WTC11 (cell line): Measurements from ENCODE around the gene SLC31A1. TPM values are rescaled to one million over a fixed set of nuclear protein-coding genes. Genes with fewer than 3 reads are reported as not detected.

Source experiments
- ATAC-seq: fragments of 200-7000 bp; cut with Tn5 transposase; 2 replicates; pipeline ENCODE4 v1.10.0; 2021; ENCODE audit warnings: mild to moderate bottlenecking, moderate library complexity
- CTCF ChIA-PET: fragments of 300-600 bp; sonication (Branson Sonifier 250); formaldehyde crosslinking; loops from one replicate; lab custom pipeline; 2021; ENCODE audit warnings: antibody characterized with exemption; lab: Charles Lee
- POLR2A ChIA-PET: fragments of 350-600 bp; sonication (Branson Sonifier 250); formaldehyde crosslinking; loops from one replicate; lab custom pipeline; 2021; ENCODE audit warnings: antibody characterized with exemption; lab: Charles Lee
- DNase-seq: peaks from one replicate; pipeline ENCODE4 v3.0.0; 2021; ENCODE audit warnings: low spot score
- H3K27ac Mint-ChIP-seq: 2 replicates; pipeline ENCODE4 v1.8.0; 2021; ENCODE audit warnings: mixed read lengths
- H3K27me3 Mint-ChIP-seq: 2 replicates; pipeline ENCODE4 v1.8.0; 2021; ENCODE audit warnings: low read depth, mild to moderate bottlenecking, moderate library complexity, mixed read lengths
- H3K36me3 Mint-ChIP-seq: 2 replicates; pipeline ENCODE4 v1.8.0; 2021; ENCODE audit warnings: mixed read lengths
- H3K4me1 Mint-ChIP-seq: 2 replicates; pipeline ENCODE4 v1.8.0; 2022; ENCODE audit warnings: mixed read lengths
- H3K4me3 Mint-ChIP-seq: 2 replicates; pipeline ENCODE4 v1.8.0; 2021; ENCODE audit warnings: mild to moderate bottlenecking, moderate library complexity, mixed read lengths
- H3K9me3 Mint-ChIP-seq: 2 replicates; pipeline ENCODE4 v1.8.0; 2021; ENCODE audit warnings: mixed read lengths
- CBFB ChIP-seq: sonication (generic); formaldehyde crosslinking; IDR thresholded peaks from 2 replicates; pipeline ENCODE4 v1.8.1; 2022; ENCODE audit warnings: mild to moderate bottlenecking, low read depth, missing genetic modification reagents
- ELF4 ChIP-seq: sonication (generic); formaldehyde crosslinking; IDR thresholded peaks from 2 replicates; pipeline ENCODE4 v1.8.1; 2022; ENCODE audit warnings: low read depth, mild to moderate bottlenecking, moderate library complexity, missing genetic modification reagents
- FOXP1 ChIP-seq: sonication (generic); formaldehyde crosslinking; IDR thresholded peaks from 2 replicates; pipeline ENCODE4 v1.8.0; 2022; ENCODE audit warnings: missing genetic modification reagents, mild to moderate bottlenecking, moderate library complexity, borderline replicate concordance
- HMGA2 ChIP-seq: fragments of 250-450 bp; sonication (Bioruptor Pico); IDR thresholded peaks from 2 replicates; pipeline ENCODE4 v1.4.0; 2021; ENCODE audit warnings: mild to moderate bottlenecking, moderate library complexity
- KAT7 ChIP-seq: sonication (generic); formaldehyde crosslinking; IDR thresholded peaks from 2 replicates; pipeline ENCODE4 v1.8.1; 2023; ENCODE audit warnings: missing genetic modification reagents, mild to moderate bottlenecking, borderline replicate concordance
- MXD4 ChIP-seq: fragments of 250-450 bp; sonication (Bioruptor Pico); IDR thresholded peaks from 2 replicates; pipeline ENCODE4 v1.8.0; 2021; ENCODE audit warnings: mild to moderate bottlenecking, moderate library complexity, borderline replicate concordance
- MYBL2 ChIP-seq: sonication (generic); formaldehyde crosslinking; IDR thresholded peaks from 2 replicates; pipeline ENCODE4 v1.8.1; 2023; ENCODE audit warnings: mild to moderate bottlenecking, moderate library complexity, missing genetic modification reagents
- NFATC4 ChIP-seq: fragments of 250-450 bp; sonication (Bioruptor Pico); IDR thresholded peaks from 2 replicates; pipeline ENCODE4 v1.9.0; 2021; ENCODE audit warnings: mild to moderate bottlenecking
- NR1H2 ChIP-seq: sonication (generic); formaldehyde crosslinking; IDR thresholded peaks from 2 replicates; pipeline ENCODE4 v1.9.0; 2021; ENCODE audit warnings: mild to moderate bottlenecking, moderate library complexity, missing genetic modification reagents
- OVOL2 ChIP-seq: fragments of 250-450 bp; sonication (Bioruptor Pico); IDR thresholded peaks from 2 replicates; pipeline ENCODE4 v1.9.0; 2021; ENCODE audit warnings: mild to moderate bottlenecking, borderline replicate concordance
- SMAD3 ChIP-seq: sonication (generic); formaldehyde crosslinking; IDR thresholded peaks from 2 replicates; pipeline ENCODE4 v1.8.0; 2022; ENCODE audit warnings: missing genetic modification reagents, mild to moderate bottlenecking, borderline replicate concordance
- SOX15 ChIP-seq: fragments of 250-450 bp; sonication (Bioruptor Pico); IDR thresholded peaks from 2 replicates; pipeline ENCODE4 v1.9.0; 2021; ENCODE audit warnings: mild to moderate bottlenecking
- TCF7 ChIP-seq: sonication (generic); formaldehyde crosslinking; IDR thresholded peaks from 2 replicates; pipeline ENCODE4 v1.8.0; 2022; ENCODE audit warnings: mild to moderate bottlenecking, low read depth, missing genetic modification reagents, moderate library complexity
- TEAD4 ChIP-seq: sonication (generic); formaldehyde crosslinking; IDR thresholded peaks from 2 replicates; pipeline ENCODE4 v1.8.0; 2022; ENCODE audit warnings: mild to moderate bottlenecking, missing genetic modification reagents
- ZNF121 ChIP-seq: sonication (generic); formaldehyde crosslinking; IDR thresholded peaks from 2 replicates; pipeline ENCODE4 v1.8.0; 2023; ENCODE audit warnings: missing genetic modification reagents
- ZNF423 ChIP-seq: fragments of 250-450 bp; sonication (Bioruptor Pico); IDR thresholded peaks from 2 replicates; pipeline ENCODE4 v2.1.2; 2022; ENCODE audit warnings: mild to moderate bottlenecking, moderate library complexity
- total RNA-seq: library from RNA; stranded (reverse); gene quantifications from 3 replicates; pipeline ENCODE4 v1.2.3, GENCODE V29; 2021
- TF ChIP-seq, protein P1 (sequence below): fragments of 250-450 bp; sonication (Bioruptor Pico); IDR thresholded peaks from 2 replicates; pipeline ENCODE4 v1.9.0; 2021; ENCODE audit warnings: moderate library complexity, mild to moderate bottlenecking, inconsistent platforms, borderline replicate concordance
- TF ChIP-seq, protein P2 (sequence below): sonication (generic); formaldehyde crosslinking; IDR thresholded peaks from 2 replicates; pipeline ENCODE4 v1.8.1; 2023; ENCODE audit warnings: mild to moderate bottlenecking, missing genetic modification reagents
- TF ChIP-seq, protein P3 (sequence below): fragments of 250-450 bp; sonication (Bioruptor Pico); IDR thresholded peaks from 2 replicates; pipeline ENCODE4 v1.8.0; 2021; ENCODE audit warnings: mild to moderate bottlenecking
- TF ChIP-seq, protein P4 (sequence below): sonication (generic); formaldehyde crosslinking; IDR thresholded peaks from 2 replicates; pipeline ENCODE4 v1.8.0; 2022; ENCODE audit warnings: missing genetic modification reagents
- TF ChIP-seq, protein P5 (sequence below): sonication (generic); formaldehyde crosslinking; IDR thresholded peaks from 2 replicates; pipeline ENCODE4 v1.8.0; 2023; ENCODE audit warnings: missing genetic modification reagents
- TF ChIP-seq, protein P6 (sequence below): sonication (generic); formaldehyde crosslinking; IDR thresholded peaks from 2 replicates; pipeline ENCODE4 v1.8.1; 2023; ENCODE audit warnings: mild to moderate bottlenecking, moderate library complexity, missing genetic modification reagents
- TF ChIP-seq, protein P7 (sequence below): fragments of 250-450 bp; sonication (Bioruptor Pico); IDR thresholded peaks from 2 replicates; pipeline ENCODE4 v1.9.0; 2021; ENCODE audit warnings: mild to moderate bottlenecking

Gene SLC31A1
- total RNA-seq, 1 experiment from 2014 or later: 43.9 TPM

DNA sequence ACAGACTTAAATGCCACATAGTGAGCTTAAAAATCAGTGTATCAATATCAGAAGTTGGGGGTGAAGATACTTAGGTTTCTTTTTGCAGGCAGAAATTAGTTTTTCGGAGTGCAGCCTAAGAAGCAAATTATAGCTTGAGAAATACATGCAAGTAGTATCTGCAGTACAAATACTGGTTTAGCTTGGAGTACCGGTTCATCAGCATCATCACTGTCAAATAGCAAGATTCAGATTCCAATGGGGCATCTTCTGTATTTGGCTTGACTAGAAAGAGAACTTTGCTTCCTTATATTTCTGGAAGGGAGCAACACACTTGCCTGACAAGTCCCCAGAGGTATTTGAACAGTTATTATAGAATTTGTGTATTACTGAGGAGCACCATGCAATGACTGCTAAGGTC, 19.8 kb downstream of the SLC31A1 start:
- Mint-ChIP-seq H3K27me3 (no peaks in the 10 kb centered on the region), H3K4me3 (no peak overlapping the region), H3K36me3 (no peaks in the 10 kb centered on the region), H3K9me3 (no peaks in the 10 kb centered on the region), H3K4me1 (peaks cover 4% of the 10 kb centered on the region; the same call in 1 of the 2 replicates), H3K27ac (no peak overlapping the region)
- ChIA-PET POLR2A (interaction anchor here (0.7 kb wide), 1 partner anchor 972 kb away, joined by 4 read pairs; no protein-coding TSS in a partner anchor), CTCF (no interaction called here)
- no peak for DNase-seq
- no peak for ATAC-seq
- TF ChIP-seq SMAD3 (CRISPR knock-in tag): no peak
- no peak for TF ChIP-seq NFATC4 (CRISPR knock-in tag)
- no peak for TF ChIP-seq MXD4
- TF ChIP-seq, protein P1, sequence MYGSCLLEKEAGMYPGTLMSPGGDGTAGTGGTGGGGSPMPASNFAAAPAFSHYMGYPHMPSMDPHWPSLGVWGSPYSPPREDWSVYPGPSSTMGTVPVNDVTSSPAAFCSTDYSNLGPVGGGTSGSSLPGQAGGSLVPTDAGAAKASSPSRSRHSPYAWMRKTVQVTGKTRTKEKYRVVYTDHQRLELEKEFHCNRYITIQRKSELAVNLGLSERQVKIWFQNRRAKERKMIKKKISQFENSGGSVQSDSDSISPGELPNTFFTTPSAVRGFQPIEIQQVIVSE (CRISPR knock-in tag): no peak
- TF ChIP-seq TCF7 (CRISPR knock-in tag): no peak
- TF ChIP-seq ZNF121 (CRISPR knock-in tag): no peak
- TF ChIP-seq, protein P2, sequence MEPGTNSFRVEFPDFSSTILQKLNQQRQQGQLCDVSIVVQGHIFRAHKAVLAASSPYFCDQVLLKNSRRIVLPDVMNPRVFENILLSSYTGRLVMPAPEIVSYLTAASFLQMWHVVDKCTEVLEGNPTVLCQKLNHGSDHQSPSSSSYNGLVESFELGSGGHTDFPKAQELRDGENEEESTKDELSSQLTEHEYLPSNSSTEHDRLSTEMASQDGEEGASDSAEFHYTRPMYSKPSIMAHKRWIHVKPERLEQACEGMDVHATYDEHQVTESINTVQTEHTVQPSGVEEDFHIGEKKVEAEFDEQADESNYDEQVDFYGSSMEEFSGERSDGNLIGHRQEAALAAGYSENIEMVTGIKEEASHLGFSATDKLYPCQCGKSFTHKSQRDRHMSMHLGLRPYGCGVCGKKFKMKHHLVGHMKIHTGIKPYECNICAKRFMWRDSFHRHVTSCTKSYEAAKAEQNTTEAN: no peak
- TF ChIP-seq NR1H2: no peak
- no peak for TF ChIP-seq TEAD4 (CRISPR knock-in tag)
- TF ChIP-seq OVOL2: no peak
- no peak for TF ChIP-seq CBFB (CRISPR knock-in tag)

DNA sequence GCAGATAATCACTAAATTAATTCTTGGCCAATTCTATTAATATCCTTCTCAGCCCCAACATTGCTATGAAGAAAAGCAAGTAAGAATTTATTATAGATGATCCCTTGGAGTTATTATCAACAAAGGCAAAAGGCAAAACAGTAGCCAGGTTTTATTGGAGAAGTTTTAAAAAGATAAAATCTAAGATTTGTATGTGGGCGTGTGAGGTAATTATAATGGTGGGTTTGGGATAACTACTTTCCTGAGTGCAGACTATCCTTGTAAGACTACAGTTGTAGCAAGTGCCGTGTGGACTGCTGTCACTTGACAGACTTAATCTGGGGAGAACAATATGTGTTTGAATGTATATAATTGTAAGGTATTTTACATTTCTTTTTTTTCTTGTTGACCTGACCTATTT, 23.2 kb downstream of the SLC31A1 start:
- H3K9me3 Mint-ChIP-seq: peaks cover 5% of the 10 kb centered on the region
- ChIA-PET CTCF (interaction anchor here (0.6 to 1.0 kb wide), 2 partner anchors 124 to 153 kb away, joined by 3 to 4 read pairs; no protein-coding TSS in a partner anchor), POLR2A (no interaction called here)
- no peak overlapping the region for H3K27ac Mint-ChIP-seq
- peaks cover 8% of the 10 kb centered on the region for H3K36me3 Mint-ChIP-seq
- no peak overlapping the region for H3K4me3 Mint-ChIP-seq
- DNase-seq (no peak), ATAC-seq (no peak)
- TF ChIP-seq, protein P3, sequence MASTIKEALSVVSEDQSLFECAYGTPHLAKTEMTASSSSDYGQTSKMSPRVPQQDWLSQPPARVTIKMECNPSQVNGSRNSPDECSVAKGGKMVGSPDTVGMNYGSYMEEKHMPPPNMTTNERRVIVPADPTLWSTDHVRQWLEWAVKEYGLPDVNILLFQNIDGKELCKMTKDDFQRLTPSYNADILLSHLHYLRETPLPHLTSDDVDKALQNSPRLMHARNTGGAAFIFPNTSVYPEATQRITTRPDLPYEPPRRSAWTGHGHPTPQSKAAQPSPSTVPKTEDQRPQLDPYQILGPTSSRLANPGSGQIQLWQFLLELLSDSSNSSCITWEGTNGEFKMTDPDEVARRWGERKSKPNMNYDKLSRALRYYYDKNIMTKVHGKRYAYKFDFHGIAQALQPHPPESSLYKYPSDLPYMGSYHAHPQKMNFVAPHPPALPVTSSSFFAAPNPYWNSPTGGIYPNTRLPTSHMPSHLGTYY (CRISPR knock-in tag): no peak
- TF ChIP-seq, protein P4, sequence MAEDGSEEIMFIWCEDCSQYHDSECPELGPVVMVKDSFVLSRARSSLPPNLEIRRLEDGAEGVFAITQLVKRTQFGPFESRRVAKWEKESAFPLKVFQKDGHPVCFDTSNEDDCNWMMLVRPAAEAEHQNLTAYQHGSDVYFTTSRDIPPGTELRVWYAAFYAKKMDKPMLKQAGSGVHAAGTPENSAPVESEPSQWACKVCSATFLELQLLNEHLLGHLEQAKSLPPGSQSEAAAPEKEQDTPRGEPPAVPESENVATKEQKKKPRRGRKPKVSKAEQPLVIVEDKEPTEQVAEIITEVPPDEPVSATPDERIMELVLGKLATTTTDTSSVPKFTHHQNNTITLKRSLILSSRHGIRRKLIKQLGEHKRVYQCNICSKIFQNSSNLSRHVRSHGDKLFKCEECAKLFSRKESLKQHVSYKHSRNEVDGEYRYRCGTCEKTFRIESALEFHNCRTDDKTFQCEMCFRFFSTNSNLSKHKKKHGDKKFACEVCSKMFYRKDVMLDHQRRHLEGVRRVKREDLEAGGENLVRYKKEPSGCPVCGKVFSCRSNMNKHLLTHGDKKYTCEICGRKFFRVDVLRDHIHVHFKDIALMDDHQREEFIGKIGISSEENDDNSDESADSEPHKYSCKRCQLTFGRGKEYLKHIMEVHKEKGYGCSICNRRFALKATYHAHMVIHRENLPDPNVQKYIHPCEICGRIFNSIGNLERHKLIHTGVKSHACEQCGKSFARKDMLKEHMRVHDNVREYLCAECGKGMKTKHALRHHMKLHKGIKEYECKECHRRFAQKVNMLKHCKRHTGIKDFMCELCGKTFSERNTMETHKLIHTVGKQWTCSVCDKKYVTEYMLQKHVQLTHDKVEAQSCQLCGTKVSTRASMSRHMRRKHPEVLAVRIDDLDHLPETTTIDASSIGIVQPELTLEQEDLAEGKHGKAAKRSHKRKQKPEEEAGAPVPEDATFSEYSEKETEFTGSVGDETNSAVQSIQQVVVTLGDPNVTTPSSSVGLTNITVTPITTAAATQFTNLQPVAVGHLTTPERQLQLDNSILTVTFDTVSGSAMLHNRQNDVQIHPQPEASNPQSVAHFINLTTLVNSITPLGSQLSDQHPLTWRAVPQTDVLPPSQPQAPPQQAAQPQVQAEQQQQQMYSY: no peak
- TF ChIP-seq KAT7 (CRISPR knock-in tag) (no peak), SOX15 (CRISPR knock-in tag) (no peak), ELF4 (CRISPR knock-in tag) (no peak), FOXP1 (CRISPR knock-in tag) (no peak), HMGA2 (no peak), MYBL2 (CRISPR knock-in tag) (no peak), ZNF423 (CRISPR knock-in tag) (no peak)
- TF ChIP-seq, protein P5, sequence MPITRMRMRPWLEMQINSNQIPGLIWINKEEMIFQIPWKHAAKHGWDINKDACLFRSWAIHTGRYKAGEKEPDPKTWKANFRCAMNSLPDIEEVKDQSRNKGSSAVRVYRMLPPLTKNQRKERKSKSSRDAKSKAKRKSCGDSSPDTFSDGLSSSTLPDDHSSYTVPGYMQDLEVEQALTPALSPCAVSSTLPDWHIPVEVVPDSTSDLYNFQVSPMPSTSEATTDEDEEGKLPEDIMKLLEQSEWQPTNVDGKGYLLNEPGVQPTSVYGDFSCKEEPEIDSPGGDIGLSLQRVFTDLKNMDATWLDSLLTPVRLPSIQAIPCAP (CRISPR knock-in tag): no peak
- TF ChIP-seq, protein P6, sequence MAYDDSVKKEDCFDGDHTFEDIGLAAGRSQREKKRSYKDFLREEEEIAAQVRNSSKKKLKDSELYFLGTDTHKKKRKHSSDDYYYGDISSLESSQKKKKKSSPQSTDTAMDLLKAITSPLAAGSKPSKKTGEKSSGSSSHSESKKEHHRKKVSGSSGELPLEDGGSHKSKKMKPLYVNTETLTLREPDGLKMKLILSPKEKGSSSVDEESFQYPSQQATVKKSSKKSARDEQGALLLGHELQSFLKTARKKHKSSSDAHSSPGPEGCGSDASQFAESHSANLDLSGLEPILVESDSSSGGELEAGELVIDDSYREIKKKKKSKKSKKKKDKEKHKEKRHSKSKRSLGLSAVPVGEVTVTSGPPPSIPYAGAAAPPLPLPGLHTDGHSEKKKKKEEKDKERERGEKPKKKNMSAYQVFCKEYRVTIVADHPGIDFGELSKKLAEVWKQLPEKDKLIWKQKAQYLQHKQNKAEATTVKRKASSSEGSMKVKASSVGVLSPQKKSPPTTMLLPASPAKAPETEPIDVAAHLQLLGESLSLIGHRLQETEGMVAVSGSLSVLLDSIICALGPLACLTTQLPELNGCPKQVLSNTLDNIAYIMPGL (CRISPR knock-in tag): no peak
- TF ChIP-seq, protein P1 (CRISPR knock-in tag): no peak
- TF ChIP-seq, protein P7, sequence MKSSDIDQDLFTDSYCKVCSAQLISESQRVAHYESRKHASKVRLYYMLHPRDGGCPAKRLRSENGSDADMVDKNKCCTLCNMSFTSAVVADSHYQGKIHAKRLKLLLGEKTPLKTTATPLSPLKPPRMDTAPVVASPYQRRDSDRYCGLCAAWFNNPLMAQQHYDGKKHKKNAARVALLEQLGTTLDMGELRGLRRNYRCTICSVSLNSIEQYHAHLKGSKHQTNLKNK (CRISPR knock-in tag): no peak
- H3K27me3 Mint-ChIP-seq: no peaks in the 10 kb centered on the region
- peaks cover 4% of the 10 kb centered on the region; the same call in 1 of the 2 replicates for H3K4me1 Mint-ChIP-seq
